Ishikawa (cell line): ENCODE data around the gene OR10H5.

Experiments used
- CEBPB ChIP-seq: IDR thresholded peaks from 2 replicates; pipeline ENCODE4 v1.6.1; 2012
- CREB1 ChIP-seq: IDR thresholded peaks from 2 replicates; pipeline ENCODE4 v1.6.1; 2012; ENCODE audit warnings: low read depth
- EGR1 ChIP-seq: IDR thresholded peaks from 2 replicates; pipeline ENCODE4 v1.6.1; 2012
- EP300 ChIP-seq: IDR thresholded peaks from 2 replicates; pipeline ENCODE4 v1.6.1; 2012; ENCODE audit warnings: borderline replicate concordance
- FOXM1 ChIP-seq: IDR thresholded peaks from 2 replicates; pipeline ENCODE4 v1.6.1; 2012; ENCODE audit warnings: low read depth, borderline replicate concordance
- MAX ChIP-seq: IDR thresholded peaks from 2 replicates; pipeline ENCODE4 v1.6.1; 2012
- NFIC ChIP-seq: IDR thresholded peaks from 2 replicates; pipeline ENCODE4 v1.6.1; 2012
- RAD21 ChIP-seq: IDR thresholded peaks from 2 replicates; pipeline ENCODE4 v1.6.1; 2012; ENCODE audit warnings: low read depth
- REST ChIP-seq: IDR thresholded peaks from 2 replicates; pipeline ENCODE4 v1.6.1; 2012; ENCODE audit warnings: low read depth, mild to moderate bottlenecking
- TAF1 ChIP-seq: IDR thresholded peaks from 2 replicates; pipeline ENCODE4 v1.6.1; 2012; ENCODE audit warnings: low read depth, mild to moderate bottlenecking
- TCF12 ChIP-seq: IDR thresholded peaks from 2 replicates; pipeline ENCODE4 v1.6.1; 2012; ENCODE audit warnings: low read depth
- TEAD4 ChIP-seq: IDR thresholded peaks from 2 replicates; pipeline ENCODE4 v1.6.1; 2012
- USF1 ChIP-seq: IDR thresholded peaks from 2 replicates; pipeline ENCODE4 v1.6.1; 2012
- YY1 ChIP-seq: IDR thresholded peaks from 2 replicates; pipeline ENCODE4 v1.6.1; 2012; ENCODE audit warnings: low read depth
- ZBTB7A ChIP-seq: IDR thresholded peaks from 2 replicates; pipeline ENCODE4 v1.6.1; 2012; ENCODE audit warnings: low read depth

Gene OR10H5

GRCh38 chr19:15838351-15838750 lies 50.9 kb downstream of the OR10H5 start:
- TF ChIP-seq FOXM1 (no peak), ZBTB7A (no peak), CREB1 (no peak), MAX (no peak), NFIC (no peak), TCF12 (no peak), USF1 (no peak), EP300 (no peak)

GRCh38 chr19:15840833-15841232 lies 53.4 kb downstream of the OR10H5 start:
- no peak for TF ChIP-seq CEBPB
- no peak for TF ChIP-seq TEAD4
- no peak for TF ChIP-seq ZBTB7A
- no peak for TF ChIP-seq CREB1
- no peak for TF ChIP-seq USF1
- TF ChIP-seq RAD21, result no peak
- no peak for TF ChIP-seq EP300
- no peak for TF ChIP-seq NFIC
- no peak for TF ChIP-seq REST
- no peak for TF ChIP-seq EGR1
- no peak for TF ChIP-seq TCF12
- TF ChIP-seq YY1, result no peak
- TF ChIP-seq FOXM1, result no peak
- TF ChIP-seq TAF1, result no peak
- no peak for TF ChIP-seq MAX

- TF ChIP-seq ZBTB7A (no peak), CREB1 (no peak), USF1 (no peak), CEBPB (no peak), REST (no peak), EP300 (no peak), TCF12 (no peak), NFIC (no peak), FOXM1 (no peak), EGR1 (no peak), TEAD4 (no peak), YY1 (no peak), RAD21 (no peak), MAX (no peak), TAF1 (no peak)
These were observed 54.6 kb downstream of the OR10H5 start for GRCh38 chr19:15841875-15842569.

GRCh38 chr19:15843203-15843893 lies 55.9 kb downstream of the OR10H5 start:
- TF ChIP-seq FOXM1 (no peak), RAD21 (no peak), TCF12 (no peak), NFIC (no peak), USF1 (no peak), EP300 (no peak), CEBPB (no peak), ZBTB7A (no peak), TEAD4 (no peak), EGR1 (no peak), MAX (no peak)
